Cardiac muscle cell (in vitro differentiated cells and primary cell): ENCODE data around the gene GNLY. TPM values are rescaled to one million over a fixed set of nuclear protein-coding genes. Genes with fewer than 3 reads are reported as not detected.

Experiments used
- DNase-seq, 2 donors: peaks; one replicate each; pipeline versions ENCODE4 v3.0.0 to v3.0.0-alpha.2; 2010 to 2017; ENCODE audit warnings: low read depth in 1 of 2, low spot score in 1 of 2
- H3K27ac ChIP-seq: fragments of 200-600 bp; sonication (generic); 2 replicates; pipeline ENCODE4 v1.5.1; 2016
- H3K27me3 ChIP-seq: fragments of 200-600 bp; sonication (generic); 2 replicates; pipeline ENCODE4 v1.6.0; 2016; ENCODE audit warnings: control low read depth
- H3K36me3 ChIP-seq: fragments of 200-600 bp; sonication (generic); 2 replicates; pipeline ENCODE4 v1.5.1; 2016; ENCODE audit warnings: control low read depth
- H3K4me1 ChIP-seq: fragments of 200-600 bp; sonication (generic); 2 replicates; pipeline ENCODE4 v1.8.1; 2017; ENCODE audit warnings: low read depth, mild to moderate bottlenecking, mixed run types
- H3K4me3 ChIP-seq: fragments of 200-600 bp; sonication (generic); 2 replicates; pipeline ENCODE4 v1.5.1; 2016; ENCODE audit warnings: mild to moderate bottlenecking
- H3K9me3 ChIP-seq: fragments of 200-600 bp; sonication (generic); 2 replicates; pipeline ENCODE4 v1.5.1; 2017; ENCODE audit warnings: low read depth, mild to moderate bottlenecking, control low read depth
- CTCF ChIP-seq: IDR thresholded peaks from 2 replicates; pipeline ENCODE4 v1.5.1; 2012; ENCODE audit warnings: low read depth, mild to moderate bottlenecking, low read length
- polyA plus RNA-seq: library from polyadenylated mRNA; unstranded; fragments of >200 nt; fragmentation: Nextera tagmentation; extraction: Ambion mirVana; gene quantifications from 2 replicates; pipeline ENCODE4 v1.2.1, GENCODE V29; 2016
- total RNA-seq: library from RNA; depleted of rRNA; stranded (reverse); fragments of >200 nt; gene quantifications from 2 replicates; pipeline ENCODE4 v1.2.3, GENCODE V29; 2016

Gene GNLY
- total and polyA plus RNA-seq, 2 experiments from 2014 or later = not detected

GRCh38 chr2:85682378-85682777 is 11.8 kb upstream of the GNLY start:
- DNase-seq = no peak
- no peaks in the 10 kb centered on the region for H3K4me1 ChIP-seq
- H3K9me3 ChIP-seq = no peaks in the 10 kb centered on the region
- H3K36me3 ChIP-seq = no peaks in the 10 kb centered on the region
- H3K27me3 ChIP-seq = no peaks in the 10 kb centered on the region
- H3K27ac ChIP-seq = no peak overlapping the region
- H3K4me3 ChIP-seq = no peak overlapping the region
- TF ChIP-seq CTCF = no peak

- no peak for TF ChIP-seq CTCF
- no peaks in the 10 kb centered on the region for H3K9me3 ChIP-seq
- no peaks in the 10 kb centered on the region for H3K27me3 ChIP-seq
- H3K36me3 ChIP-seq = no peaks in the 10 kb centered on the region
- no peak overlapping the region for H3K4me3 ChIP-seq
- DNase-seq = no peak
- H3K27ac ChIP-seq = no peak overlapping the region
- H3K4me1 ChIP-seq = no peaks in the 10 kb centered on the region
Observed at GRCh38 chr2:85684380-85684779, 9.8 kb upstream of the GNLY start.

- Histone ChIP-seq H3K27ac (no peak overlapping the region), H3K9me3 (no peaks in the 10 kb centered on the region), H3K27me3 (no peaks in the 10 kb centered on the region), H3K4me3 (no peak overlapping the region), H3K4me1 (no peaks in the 10 kb centered on the region), H3K36me3 (no peaks in the 10 kb centered on the region)
- DNase-seq = no peak
- TF ChIP-seq CTCF = no peak
Observed at GRCh38 chr2:85684806-85685205, 9.4 kb upstream of the GNLY start.

GRCh38 chr2:85690932-85691331 is 3.2 kb upstream of the GNLY start:
- Histone ChIP-seq H3K4me1 (no peaks in the 10 kb centered on the region), H3K36me3 (no peaks in the 10 kb centered on the region), H3K27me3 (no peaks in the 10 kb centered on the region), H3K27ac (no peak overlapping the region), H3K9me3 (no peaks in the 10 kb centered on the region), H3K4me3 (no peak overlapping the region)
- no peak for TF ChIP-seq CTCF
- DNase-seq = no peak

- no peak for TF ChIP-seq CTCF
- Histone ChIP-seq H3K4me3 (no peak overlapping the region), H3K36me3 (no peaks in the 10 kb centered on the region), H3K4me1 (no peaks in the 10 kb centered on the region), H3K27me3 (no peaks in the 10 kb centered on the region), H3K27ac (no peak overlapping the region), H3K9me3 (no peaks in the 10 kb centered on the region)
- no peak for DNase-seq
Observed at GRCh38 chr2:85692039-85692645, 2.0 kb upstream of the GNLY start.

GRCh38 chr2:85695121-85695520 is 963 bp downstream of the GNLY start:
- H3K4me1 ChIP-seq = no peaks in the 10 kb centered on the region
- no peak overlapping the region for H3K27ac ChIP-seq
- DNase-seq = no peak
- no peak overlapping the region for H3K4me3 ChIP-seq
- H3K36me3 ChIP-seq = no peaks in the 10 kb centered on the region
- no peak for TF ChIP-seq CTCF
- no peaks in the 10 kb centered on the region for H3K27me3 ChIP-seq
- H3K9me3 ChIP-seq = no peaks in the 10 kb centered on the region
